Panc1 (cell line): ENCODE results near the gene BBS7. TPM values are rescaled to one million over a fixed set of nuclear protein-coding genes. Genes with fewer than 3 reads are reported as not detected.

Experiments used
- ATAC-seq: fragments of 200-7000 bp; cut with Tn5 transposase; 2 replicates; pipeline ENCODE4 v1.9.1; 2020; ENCODE audit warnings: mild to moderate bottlenecking, moderate library complexity
- BruUV-seq: library from RNA; stranded (reverse); fragments of 400-500 nt; replicated peaks from 2 replicates; lab custom pipeline; 2021; lab: Mats Ljungman, UMichigan
- CTCF ChIA-PET: fragments of 300-600 bp; sonication (Branson Sonifier 250); formaldehyde crosslinking; loops from one replicate; lab custom pipeline; 2022; ENCODE audit warnings: antibody characterized with exemption; lab: Charles Lee
- POLR2A ChIA-PET: fragments of 300-600 bp; sonication (Branson Sonifier 250); formaldehyde crosslinking; loops from one replicate; lab custom pipeline; 2022; ENCODE audit warnings: antibody characterized with exemption; lab: Charles Lee
- DNase-seq: peaks from one replicate; pipeline ENCODE4 v3.0.0-alpha.2; 2010; ENCODE audit warnings: low read depth, low spot score
- H3K27ac ChIP-seq: 2 replicates; pipeline ENCODE4 v1.5.1; 2011; ENCODE audit warnings: mild to moderate bottlenecking, low read length, inconsistent platforms
- H3K27me3 ChIP-seq: fragments of 200-500 bp; sonication (Bioruptor generic); 2 replicates; pipeline ENCODE4 v1.6.0; 2014; ENCODE audit warnings: low read length, inconsistent platforms; ENCODE audit not compliant: control insufficient read depth, insufficient read depth
- H3K36me3 ChIP-seq: fragments of 200-500 bp; sonication (Bioruptor generic); 2 replicates; pipeline ENCODE4 v1.5.1; 2014; ENCODE audit warnings: inconsistent platforms, mild to moderate bottlenecking, low read length, moderate library complexity; ENCODE audit not compliant: control insufficient read depth, insufficient read depth
- H3K4me1 ChIP-seq: 2 replicates; pipeline ENCODE4 v1.5.1; 2011; ENCODE audit warnings: inconsistent platforms, mild to moderate bottlenecking, low read length, moderate library complexity; ENCODE audit not compliant: control insufficient read depth, insufficient read depth
- H3K4me3 ChIP-seq, 2 experiments: 2 replicates each; pipeline ENCODE4 v1.5.1; 2011 to 2012; ENCODE audit warnings: low read depth in 2 of 2, low read length in 2 of 2, mild to moderate bottlenecking in 2 of 2, inconsistent platforms in 1 of 2, moderate library complexity in 1 of 2
- H3K9me3 ChIP-seq: fragments of 200-500 bp; sonication (Bioruptor generic); 2 replicates; pipeline ENCODE4 v1.5.1; 2014; ENCODE audit warnings: low read depth, mild to moderate bottlenecking, inconsistent platforms, low read length, moderate library complexity; ENCODE audit not compliant: control insufficient read depth, insufficient read depth
- POLR2AphosphoS5 ChIP-seq: IDR thresholded peaks from 2 replicates; pipeline ENCODE4 v1.6.1; 2012; ENCODE audit warnings: mild to moderate bottlenecking, low read depth, low read length, moderate library complexity
- SIN3A ChIP-seq: IDR thresholded peaks from 2 replicates; pipeline ENCODE4 v1.6.1; 2012; ENCODE audit warnings: low read depth, mild to moderate bottlenecking, low read length, moderate library complexity, borderline replicate concordance; ENCODE audit not compliant: insufficient read depth
- TCF7L2 ChIP-seq: IDR thresholded peaks from 2 replicates; pipeline ENCODE4 v1.6.1; 2011; ENCODE audit warnings: mild to moderate bottlenecking, low read depth, low read length, inconsistent platforms
- in situ Hi-C: cut with HindIII; loops from 2 replicates; pipeline ENCODE4 v1.10.0; 2016; ENCODE audit warnings: low sequenced_read_pairs, low pct_unique_long_range_greater_than_20kb
- intact Hi-C: fragments of 100-400 bp; cut with micrococcal nuclease; formaldehyde crosslinking; loops from one replicate; pipeline ENCODE4 v1.10.0; 2022; ENCODE audit not compliant: unreplicated experiment
- total RNA-seq: library from RNA; stranded (reverse); gene quantifications from one replicate; pipeline ENCODE4 v1.2.1, GENCODE V29; 2021; ENCODE audit not compliant: unreplicated experiment
- TF ChIP-seq, protein P1 (sequence below), 2 experiments: IDR thresholded peaks; 2 replicates each; pipeline ENCODE4 v1.6.1; 2011 to 2012; ENCODE audit warnings: low read depth in 2 of 2, control low read depth in 1 of 2, low read length in 1 of 2, mild to moderate bottlenecking in 1 of 2, moderate library complexity in 1 of 2; ENCODE audit not compliant: insufficient read depth in 1 of 2
- TF ChIP-seq, protein P2 (sequence below): fragments of 450-650 bp; IDR thresholded peaks from 2 replicates; pipeline ENCODE4 v1.5.1; 2017; ENCODE audit warnings: mild to moderate bottlenecking

The BBS7 gene
- total RNA-seq, 1 experiment from 2014 or later, result 9.1 TPM

GRCh38 chr4:121801715-121802075 lies 68.6 kb downstream of the BBS7 start:
- peak overlapping the region; percentile 98 for H3K27ac ChIP-seq
- POLR2A ChIA-PET, result no interaction called here
- no peak for ATAC-seq

GRCh38 chr4:121800961-121801714 lies 69.1 kb downstream of the BBS7 start, which contains the start of gene EXOSC9:
Gene EXOSC9 (plus strand): TSS chr4:121801323. CDS start chr4:121801425, 102 bp downstream.
- TF ChIP-seq POLR2AphosphoS5, result peak; percentile 85
- TF ChIP-seq, protein P1, sequence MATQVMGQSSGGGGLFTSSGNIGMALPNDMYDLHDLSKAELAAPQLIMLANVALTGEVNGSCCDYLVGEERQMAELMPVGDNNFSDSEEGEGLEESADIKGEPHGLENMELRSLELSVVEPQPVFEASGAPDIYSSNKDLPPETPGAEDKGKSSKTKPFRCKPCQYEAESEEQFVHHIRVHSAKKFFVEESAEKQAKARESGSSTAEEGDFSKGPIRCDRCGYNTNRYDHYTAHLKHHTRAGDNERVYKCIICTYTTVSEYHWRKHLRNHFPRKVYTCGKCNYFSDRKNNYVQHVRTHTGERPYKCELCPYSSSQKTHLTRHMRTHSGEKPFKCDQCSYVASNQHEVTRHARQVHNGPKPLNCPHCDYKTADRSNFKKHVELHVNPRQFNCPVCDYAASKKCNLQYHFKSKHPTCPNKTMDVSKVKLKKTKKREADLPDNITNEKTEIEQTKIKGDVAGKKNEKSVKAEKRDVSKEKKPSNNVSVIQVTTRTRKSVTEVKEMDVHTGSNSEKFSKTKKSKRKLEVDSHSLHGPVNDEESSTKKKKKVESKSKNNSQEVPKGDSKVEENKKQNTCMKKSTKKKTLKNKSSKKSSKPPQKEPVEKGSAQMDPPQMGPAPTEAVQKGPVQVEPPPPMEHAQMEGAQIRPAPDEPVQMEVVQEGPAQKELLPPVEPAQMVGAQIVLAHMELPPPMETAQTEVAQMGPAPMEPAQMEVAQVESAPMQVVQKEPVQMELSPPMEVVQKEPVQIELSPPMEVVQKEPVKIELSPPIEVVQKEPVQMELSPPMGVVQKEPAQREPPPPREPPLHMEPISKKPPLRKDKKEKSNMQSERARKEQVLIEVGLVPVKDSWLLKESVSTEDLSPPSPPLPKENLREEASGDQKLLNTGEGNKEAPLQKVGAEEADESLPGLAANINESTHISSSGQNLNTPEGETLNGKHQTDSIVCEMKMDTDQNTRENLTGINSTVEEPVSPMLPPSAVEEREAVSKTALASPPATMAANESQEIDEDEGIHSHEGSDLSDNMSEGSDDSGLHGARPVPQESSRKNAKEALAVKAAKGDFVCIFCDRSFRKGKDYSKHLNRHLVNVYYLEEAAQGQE (IDR thresholded peaks at IDR 0.05; ENCODE audit: insufficient read depth in 1 of 2, low read depth in 2 of 2, low read length in 1 of 2), result no peak
- TF ChIP-seq TCF7L2, result no peak
- 0 out of 2 replicates have a peak, but pooled peaks have one; percentile 42 for TF ChIP-seq SIN3A
- TF ChIP-seq, protein P2, sequence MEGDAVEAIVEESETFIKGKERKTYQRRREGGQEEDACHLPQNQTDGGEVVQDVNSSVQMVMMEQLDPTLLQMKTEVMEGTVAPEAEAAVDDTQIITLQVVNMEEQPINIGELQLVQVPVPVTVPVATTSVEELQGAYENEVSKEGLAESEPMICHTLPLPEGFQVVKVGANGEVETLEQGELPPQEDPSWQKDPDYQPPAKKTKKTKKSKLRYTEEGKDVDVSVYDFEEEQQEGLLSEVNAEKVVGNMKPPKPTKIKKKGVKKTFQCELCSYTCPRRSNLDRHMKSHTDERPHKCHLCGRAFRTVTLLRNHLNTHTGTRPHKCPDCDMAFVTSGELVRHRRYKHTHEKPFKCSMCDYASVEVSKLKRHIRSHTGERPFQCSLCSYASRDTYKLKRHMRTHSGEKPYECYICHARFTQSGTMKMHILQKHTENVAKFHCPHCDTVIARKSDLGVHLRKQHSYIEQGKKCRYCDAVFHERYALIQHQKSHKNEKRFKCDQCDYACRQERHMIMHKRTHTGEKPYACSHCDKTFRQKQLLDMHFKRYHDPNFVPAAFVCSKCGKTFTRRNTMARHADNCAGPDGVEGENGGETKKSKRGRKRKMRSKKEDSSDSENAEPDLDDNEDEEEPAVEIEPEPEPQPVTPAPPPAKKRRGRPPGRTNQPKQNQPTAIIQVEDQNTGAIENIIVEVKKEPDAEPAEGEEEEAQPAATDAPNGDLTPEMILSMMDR, result no peak
- H3K27ac ChIP-seq, result peak within 1 kb of the TSS; percentile 98
- ChIA-PET CTCF (interaction anchor here (0.6 kb wide), 1 partner anchor 110 kb away, joined by 5 read pairs; no protein-coding TSS in a partner anchor), POLR2A (interaction anchor here (0.8 kb wide), 1 partner anchor 15 kb away, joined by 4 read pairs; no protein-coding TSS in a partner anchor)
- peak within 1 kb of the TSS; percentile 71 to 84 for H3K4me3 ChIP-seq
- intact Hi-C loops, result no loop called here
- no peaks in the 10 kb centered on the region for H3K9me3 ChIP-seq
- in situ Hi-C loops, result no loop called here
- H3K27me3 ChIP-seq, result no peaks in the 10 kb centered on the region
- ATAC-seq, result peak; percentile 95
- BruUV-seq, result no TSS peak
- H3K36me3 ChIP-seq, result peaks cover 12% of the 10 kb centered on the region
- no peaks in the 10 kb centered on the region; the same call in 1 of the 2 replicates for H3K4me1 ChIP-seq
- peak; percentile 68 for DNase-seq

More at GRCh38 chr4:121801715-121802075, 68.6 kb downstream of the BBS7 start:
- CTCF ChIA-PET, result interaction anchor here (0.6 kb wide), 1 partner anchor 110 kb away, joined by 5 read pairs; no protein-coding TSS in a partner anchor
- H3K9me3 ChIP-seq, result no peaks in the 10 kb centered on the region
- no peak for TF ChIP-seq POLR2AphosphoS5
- H3K4me3 ChIP-seq, result peak overlapping the region; percentile 71 to 84
- H3K27me3 ChIP-seq, result no peaks in the 10 kb centered on the region
- BruUV-seq, result no TSS peak
- intact Hi-C loops, result no loop called here
- H3K4me1 ChIP-seq, result no peaks in the 10 kb centered on the region; the same call in 1 of the 2 replicates
- in situ Hi-C loops, result no loop called here
- peaks cover 12% of the 10 kb centered on the region for H3K36me3 ChIP-seq
- DNase-seq, result no peak

DNA sequence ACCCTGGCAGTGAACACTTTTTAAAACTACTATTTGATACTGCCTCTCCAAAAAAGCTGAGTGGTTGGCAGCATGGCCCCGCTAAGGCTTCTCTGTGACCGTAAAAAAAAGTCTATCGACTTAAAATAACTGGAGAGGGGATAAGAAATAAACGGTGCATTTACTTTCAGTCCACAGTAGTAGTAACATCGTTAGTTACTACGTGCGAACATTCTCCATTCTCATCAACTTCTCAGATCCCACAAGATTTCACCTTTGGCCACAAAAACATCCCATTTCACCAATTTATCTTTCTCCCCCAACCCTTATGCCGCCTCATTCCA lies 69.7 kb downstream of the BBS7 start:
- Histone ChIP-seq H3K27me3 (no peaks in the 10 kb centered on the region), H3K27ac (peak overlapping the region; percentile 98), H3K36me3 (peaks cover 12% of the 10 kb centered on the region), H3K4me1 (no peaks in the 10 kb centered on the region; the same call in 1 of the 2 replicates), H3K9me3 (no peaks in the 10 kb centered on the region), H3K4me3 (peak overlapping the region; percentile 71 to 84)
- in situ Hi-C loops, result no loop called here
- BruUV-seq, result TSS peak; percentile 95
- DNase-seq (no peak), ATAC-seq (peak; percentile 68)
- intact Hi-C loops, result no loop called here
- TF ChIP-seq POLR2AphosphoS5 (no peak), SIN3A (no peak), TCF7L2 (no peak)
- TF ChIP-seq, protein P1 (IDR thresholded peaks at IDR 0.05; ENCODE audit: insufficient read depth in 1 of 2, low read depth in 2 of 2, low read length in 1 of 2), result no peak
- TF ChIP-seq, protein P2, result no peak
- ChIA-PET CTCF (interaction anchor here (0.6 kb wide), 1 partner anchor 144 kb away, joined by 6 read pairs; no protein-coding TSS in a partner anchor), POLR2A (interaction anchor here (0.8 kb wide), 1 partner anchor 15 kb away, joined by 4 read pairs; no protein-coding TSS in a partner anchor)
